Activated T-helper 2 cell treated with anti-CD3 and anti-CD28 coated beads, Interferon-gamma antibody, Interleukin-2, Interleukin-4, amounts not matched to agents 10 μg/mL and 5 μg/mL and 100 μg/mL, durations not matched to agents 14 hours and 24 hours and 36 hours (primary cell): ENCODE results near the gene TMED6. TPM values are rescaled to one million over a fixed set of nuclear protein-coding genes. Genes with fewer than 3 reads are reported as not detected.

Experiments used
- DNase-seq: peaks from one replicate; pipeline ENCODE4 v3.0.0; 2021; ENCODE audit warnings: low spot score
- H3K27ac Mint-ChIP-seq: one replicate; pipeline ENCODE4 v1.8.0; 2021; ENCODE audit warnings: mixed read lengths
- H3K27me3 Mint-ChIP-seq: one replicate; pipeline ENCODE4 v1.8.0; 2021; ENCODE audit warnings: low read depth, mixed read lengths
- H3K36me3 Mint-ChIP-seq: one replicate; pipeline ENCODE4 v1.8.0; 2021; ENCODE audit warnings: low read depth, mixed read lengths
- H3K4me1 Mint-ChIP-seq: one replicate; pipeline ENCODE4 v1.8.0; 2021; ENCODE audit warnings: low read depth, mixed read lengths
- H3K4me3 Mint-ChIP-seq: one replicate; pipeline ENCODE4 v1.8.0; 2021; ENCODE audit warnings: low read depth, mild to moderate bottlenecking, moderate library complexity, mixed read lengths
- H3K9me3 Mint-ChIP-seq: one replicate; pipeline ENCODE4 v1.8.0; 2021; ENCODE audit warnings: mixed read lengths
- intact Hi-C: fragments of 100-400 bp; cut with micrococcal nuclease; formaldehyde crosslinking; loops from one replicate; pipeline ENCODE4 v1.15.1; 2023
- total RNA-seq: library from RNA; stranded (reverse); gene quantifications from 2 replicates; pipeline ENCODE4 v1.2.3, GENCODE V29; 2022

Gene TMED6
- total RNA-seq, 1 donor from 2014 or later: 1.9 TPM

DNA sequence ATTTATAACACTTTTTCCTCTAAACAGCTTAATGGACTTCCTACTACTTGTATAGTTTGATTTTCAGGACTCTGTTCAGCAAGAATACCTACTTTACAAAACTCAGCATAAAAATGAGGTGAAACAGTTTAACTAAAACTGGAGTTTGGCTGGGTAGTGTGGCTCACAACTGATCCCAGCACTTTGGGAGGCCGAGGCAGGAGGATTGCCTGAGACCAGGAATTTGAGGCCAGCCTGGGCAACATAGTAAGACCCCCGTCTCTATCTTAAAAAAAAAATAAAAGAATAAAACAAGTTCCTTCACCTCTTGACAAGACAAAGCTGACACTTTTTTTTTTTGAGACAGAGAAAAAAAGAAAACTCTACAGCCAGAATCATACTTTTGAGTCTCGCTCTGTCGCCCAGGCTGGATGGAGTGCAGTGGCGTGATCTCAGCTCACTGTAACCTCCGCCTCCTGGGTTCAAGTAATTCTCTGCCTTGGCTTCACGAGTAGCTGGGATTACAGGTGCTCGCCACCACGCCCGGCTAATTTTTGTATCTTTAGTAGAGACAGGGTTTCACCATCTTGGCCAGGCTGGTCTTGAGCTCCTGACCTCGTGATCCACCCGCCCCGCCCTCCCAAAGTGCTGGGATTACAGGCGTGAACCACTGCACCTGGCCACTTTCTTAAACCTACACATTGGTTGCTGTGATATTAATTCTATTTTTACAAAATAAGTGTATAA lies 23.8 kb downstream of the TMED6 start:
- no peak for DNase-seq
- intact Hi-C loops: no loop called here
- Mint-ChIP-seq H3K27me3 (no peaks in the 10 kb centered on the region), H3K36me3 (peaks cover 72% of the 10 kb centered on the region), H3K4me1 (peaks cover 31% of the 10 kb centered on the region), H3K4me3 (peak overlapping the region; percentile 26), H3K27ac (no peak overlapping the region), H3K9me3 (no peaks in the 10 kb centered on the region)

DNA sequence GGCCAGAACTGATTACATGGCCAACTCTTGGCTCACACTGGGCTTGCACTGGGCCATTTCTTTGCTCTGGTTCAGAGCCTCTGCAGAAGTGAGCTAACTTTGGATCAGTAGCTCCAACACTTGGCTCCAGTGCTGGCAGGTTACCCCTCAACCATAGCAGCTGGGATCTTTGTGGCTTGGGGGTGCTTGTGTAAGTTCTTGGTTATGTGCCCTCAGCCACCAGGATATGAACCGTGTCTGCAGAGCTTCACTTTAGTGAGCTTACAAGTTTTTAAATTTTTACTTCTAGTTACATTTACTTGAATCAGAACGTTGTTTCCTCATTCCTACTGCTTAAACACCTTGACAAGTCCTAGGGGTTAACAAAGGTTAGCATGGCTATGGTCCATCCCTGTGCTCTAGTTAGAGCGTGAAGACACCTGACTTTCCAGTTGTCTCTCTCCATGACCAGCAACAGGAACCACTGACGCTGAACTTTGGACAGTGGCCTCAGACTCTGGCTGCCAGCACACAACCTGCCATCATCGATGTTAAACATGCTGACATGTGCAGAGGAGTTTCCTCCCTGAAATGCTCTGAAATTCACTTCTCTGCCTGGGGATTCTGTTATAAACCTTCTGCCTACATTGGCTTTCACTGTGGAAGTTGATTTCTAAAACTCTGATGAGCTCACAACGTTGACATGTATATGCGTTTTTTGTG lies 25.3 kb downstream of the TMED6 start:
- intact Hi-C loops: no loop called here
- Mint-ChIP-seq H3K36me3 (peaks cover 75% of the 10 kb centered on the region), H3K9me3 (no peaks in the 10 kb centered on the region), H3K27ac (peak overlapping the region; percentile 22), H3K4me1 (peaks cover 26% of the 10 kb centered on the region), H3K4me3 (no peak overlapping the region), H3K27me3 (no peaks in the 10 kb centered on the region)
- DNase-seq: no peak

DNA sequence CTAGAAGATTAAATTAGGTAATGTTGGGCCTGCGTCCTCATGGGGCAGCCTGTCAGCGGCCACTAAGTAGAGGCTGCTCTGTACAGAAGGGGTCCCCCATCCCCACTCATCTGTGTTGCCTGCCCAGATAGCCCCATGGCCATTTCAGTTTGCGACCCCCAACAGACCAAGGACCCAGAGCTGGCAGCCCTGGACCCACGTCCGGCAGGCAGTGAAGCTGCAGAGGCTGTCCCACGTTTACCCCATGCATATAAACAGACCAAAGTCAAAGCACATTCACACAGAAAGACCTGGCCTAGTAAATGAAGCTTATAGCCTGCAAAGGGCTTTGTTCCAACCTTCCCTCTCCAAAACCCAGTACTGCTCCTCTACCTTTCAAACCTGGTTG lies 25.8 kb downstream of the TMED6 start:
- H3K4me3 Mint-ChIP-seq: no peak overlapping the region
- peaks cover 78% of the 10 kb centered on the region for H3K36me3 Mint-ChIP-seq
- peak overlapping the region; percentile 22 for H3K27ac Mint-ChIP-seq
- no peaks in the 10 kb centered on the region for H3K9me3 Mint-ChIP-seq
- intact Hi-C loops: no loop called here
- no peak for DNase-seq
- H3K27me3 Mint-ChIP-seq: no peaks in the 10 kb centered on the region
- peaks cover 25% of the 10 kb centered on the region for H3K4me1 Mint-ChIP-seq

DNA sequence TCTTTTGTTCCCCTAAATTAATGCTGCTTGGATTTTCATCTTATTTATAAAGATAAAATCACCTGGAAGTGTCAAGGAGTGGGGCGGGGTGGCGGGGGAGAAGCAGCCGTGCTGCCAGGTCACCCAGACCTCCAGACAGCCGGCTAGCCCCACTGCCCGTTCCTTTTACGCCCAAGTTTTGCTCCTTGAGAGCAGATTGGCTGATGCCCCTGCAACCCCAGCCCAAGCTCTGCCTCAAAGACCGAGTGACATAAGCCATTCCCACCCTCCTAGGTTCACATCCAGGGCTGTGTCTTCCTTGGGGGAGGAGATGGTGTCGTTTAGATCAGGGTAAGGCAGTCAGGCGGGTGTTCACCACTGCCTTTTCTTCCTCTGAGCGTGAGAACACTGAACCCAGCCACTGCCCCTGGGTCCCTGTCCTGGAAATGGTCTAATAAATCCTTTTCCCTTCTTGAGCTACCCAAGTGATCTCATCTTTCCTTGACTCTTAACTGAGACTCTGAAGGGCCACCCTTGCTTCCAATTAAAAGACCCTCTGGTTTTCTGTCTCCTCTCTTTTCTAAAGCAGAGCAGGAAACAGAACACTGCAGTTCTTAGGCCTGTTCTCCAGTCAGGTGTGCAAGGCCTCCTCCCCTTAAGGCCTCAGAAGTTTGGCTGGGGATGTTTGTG lies 26.9 kb downstream of the TMED6 start:
- intact Hi-C loops: no loop called here
- peaks cover 81% of the 10 kb centered on the region for H3K36me3 Mint-ChIP-seq
- no peaks in the 10 kb centered on the region for H3K9me3 Mint-ChIP-seq
- no peak for DNase-seq
- H3K4me1 Mint-ChIP-seq: peaks cover 25% of the 10 kb centered on the region
- H3K27ac Mint-ChIP-seq: no peak overlapping the region
- no peak overlapping the region for H3K4me3 Mint-ChIP-seq
- H3K27me3 Mint-ChIP-seq: no peaks in the 10 kb centered on the region

DNA sequence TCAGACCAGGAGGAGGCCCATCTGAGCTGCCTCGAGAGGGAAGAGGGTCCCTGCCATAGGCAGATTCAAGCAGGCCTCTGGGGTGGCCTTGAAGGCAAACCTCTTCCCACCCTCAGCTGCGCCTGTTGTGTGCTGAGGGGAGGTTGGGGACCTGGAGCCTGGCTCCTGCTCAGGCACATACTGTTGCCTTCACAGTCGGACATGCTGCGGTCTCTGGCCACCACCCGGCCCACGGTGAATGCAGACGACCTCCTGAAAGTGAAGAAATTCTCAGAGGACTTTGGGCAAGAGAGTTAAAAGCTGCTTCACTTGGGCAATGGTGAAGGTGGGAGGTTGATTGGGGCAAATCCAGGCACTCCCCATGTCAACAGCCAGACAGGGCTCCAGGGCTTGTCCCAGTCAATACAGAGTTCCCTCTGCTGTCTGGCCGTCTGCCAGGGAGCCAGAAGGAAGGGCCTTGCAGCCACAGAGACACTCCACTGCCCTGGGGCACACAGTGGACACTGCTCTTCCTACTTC lies 27.5 kb downstream of the TMED6 start:
- H3K27ac Mint-ChIP-seq: no peak overlapping the region
- no peak overlapping the region for H3K4me3 Mint-ChIP-seq

DNA sequence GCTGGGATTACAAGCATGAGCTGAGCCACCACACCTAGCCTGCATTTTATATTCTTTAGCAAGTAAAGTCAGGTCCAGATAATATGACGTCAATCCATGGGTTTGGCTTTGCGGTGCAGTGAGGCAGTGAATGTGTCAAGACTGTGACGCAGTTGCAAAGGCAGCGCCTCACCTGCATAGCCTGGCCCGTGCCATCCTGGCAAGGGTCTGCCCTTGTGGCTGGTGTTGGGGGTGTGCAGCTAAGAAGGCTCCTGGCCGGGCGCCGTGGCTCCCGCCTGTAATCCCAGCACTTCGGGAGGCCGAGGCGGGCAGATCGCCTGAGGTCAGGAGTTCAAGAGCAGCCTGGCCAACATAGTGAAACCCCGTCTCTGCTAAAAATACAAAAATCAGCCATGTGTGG lies 28.2 kb downstream of the TMED6 start:
- H3K4me1 Mint-ChIP-seq: peaks cover 13% of the 10 kb centered on the region
- H3K4me3 Mint-ChIP-seq: no peak overlapping the region
- H3K27ac Mint-ChIP-seq: no peak overlapping the region
- no peak for DNase-seq
- peaks cover 81% of the 10 kb centered on the region for H3K36me3 Mint-ChIP-seq
- no peaks in the 10 kb centered on the region for H3K9me3 Mint-ChIP-seq
- intact Hi-C loops: no loop called here
- H3K27me3 Mint-ChIP-seq: no peaks in the 10 kb centered on the region

More for the DNA sequence above, 27.5 kb downstream of the TMED6 start:
- Mint-ChIP-seq H3K36me3 (peaks cover 83% of the 10 kb centered on the region), H3K4me1 (peaks cover 20% of the 10 kb centered on the region), H3K9me3 (no peaks in the 10 kb centered on the region), H3K27me3 (no peaks in the 10 kb centered on the region)
- DNase-seq: no peak
- intact Hi-C loops: no loop called here

DNA sequence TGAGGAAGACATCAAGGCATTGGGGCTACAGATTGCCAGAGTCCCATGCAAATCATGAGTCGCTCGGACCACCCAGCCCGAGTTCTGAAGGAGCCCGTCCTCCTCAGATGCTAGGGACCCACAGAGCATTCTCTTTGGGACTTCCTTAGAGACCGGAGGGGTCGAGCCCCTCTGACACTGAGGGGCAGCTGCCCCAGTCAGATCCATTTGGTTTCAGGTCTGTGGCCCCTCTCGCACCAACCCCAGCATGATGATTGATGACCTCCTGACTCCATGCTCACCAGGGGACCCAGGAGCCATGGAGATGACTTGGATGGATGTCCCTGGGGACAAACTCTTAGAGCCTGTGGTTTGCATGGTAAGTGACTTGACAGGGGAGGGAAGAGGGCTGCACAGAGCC lies 29.2 kb downstream of the TMED6 start:
- peaks cover 80% of the 10 kb centered on the region for H3K36me3 Mint-ChIP-seq
- DNase-seq: no peak
- H3K9me3 Mint-ChIP-seq: no peaks in the 10 kb centered on the region
- no peaks in the 10 kb centered on the region for H3K27me3 Mint-ChIP-seq
- intact Hi-C loops: no loop called here
- peaks cover 8% of the 10 kb centered on the region for H3K4me1 Mint-ChIP-seq
- H3K27ac Mint-ChIP-seq: no peak overlapping the region
- H3K4me3 Mint-ChIP-seq: no peak overlapping the region

DNA sequence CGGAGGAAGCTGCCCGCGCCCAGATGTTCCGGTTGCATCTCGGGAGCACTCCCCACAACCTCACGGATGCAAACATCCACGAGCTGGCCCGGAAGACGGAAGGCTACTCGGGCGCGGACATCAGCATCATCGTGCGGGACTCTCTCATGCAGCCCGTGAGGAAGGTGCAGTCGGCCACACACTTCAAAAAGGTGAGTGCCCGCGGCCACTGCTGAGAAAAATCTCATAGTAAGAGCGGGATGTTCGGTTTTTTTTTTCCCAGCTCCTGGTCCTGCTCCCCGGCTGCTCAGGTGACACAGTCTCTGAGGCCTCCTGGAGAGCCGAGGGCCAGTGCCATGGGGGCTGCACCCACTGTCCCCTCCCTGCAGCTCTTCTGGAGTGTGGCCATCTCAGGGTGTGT lies 30.5 kb downstream of the TMED6 start:
- no peaks in the 10 kb centered on the region for H3K27me3 Mint-ChIP-seq
- no peak overlapping the region for H3K27ac Mint-ChIP-seq
- DNase-seq: no peak
- H3K4me3 Mint-ChIP-seq: no peak overlapping the region
- no peaks in the 10 kb centered on the region for H3K9me3 Mint-ChIP-seq
- H3K4me1 Mint-ChIP-seq: peaks cover 2% of the 10 kb centered on the region
- intact Hi-C loops: no loop called here
- peaks cover 79% of the 10 kb centered on the region for H3K36me3 Mint-ChIP-seq

DNA sequence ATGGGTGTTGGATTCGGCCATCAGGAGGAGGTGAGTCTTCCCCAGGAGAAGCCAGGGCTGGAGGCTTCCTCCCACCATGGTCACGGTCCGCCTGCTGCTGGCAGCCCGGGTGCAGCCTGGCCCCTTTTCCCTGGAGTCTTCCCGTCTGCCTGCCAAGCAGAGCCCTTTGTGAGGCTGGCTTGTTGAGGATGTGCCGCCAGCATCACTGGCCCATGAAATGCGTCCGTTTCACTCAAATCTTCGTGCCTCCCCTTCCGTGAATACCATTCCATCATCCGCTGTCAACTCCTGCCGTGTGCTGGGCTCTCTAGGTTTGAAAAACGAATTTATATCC lies 30.9 kb downstream of the TMED6 start:
- no peak overlapping the region for H3K27ac Mint-ChIP-seq
- H3K36me3 Mint-ChIP-seq: peaks cover 79% of the 10 kb centered on the region
- no peak overlapping the region for H3K4me3 Mint-ChIP-seq
- DNase-seq: no peak
- no peaks in the 10 kb centered on the region for H3K4me1 Mint-ChIP-seq
- intact Hi-C loops: no loop called here
- no peaks in the 10 kb centered on the region for H3K9me3 Mint-ChIP-seq
- H3K27me3 Mint-ChIP-seq: no peaks in the 10 kb centered on the region

DNA sequence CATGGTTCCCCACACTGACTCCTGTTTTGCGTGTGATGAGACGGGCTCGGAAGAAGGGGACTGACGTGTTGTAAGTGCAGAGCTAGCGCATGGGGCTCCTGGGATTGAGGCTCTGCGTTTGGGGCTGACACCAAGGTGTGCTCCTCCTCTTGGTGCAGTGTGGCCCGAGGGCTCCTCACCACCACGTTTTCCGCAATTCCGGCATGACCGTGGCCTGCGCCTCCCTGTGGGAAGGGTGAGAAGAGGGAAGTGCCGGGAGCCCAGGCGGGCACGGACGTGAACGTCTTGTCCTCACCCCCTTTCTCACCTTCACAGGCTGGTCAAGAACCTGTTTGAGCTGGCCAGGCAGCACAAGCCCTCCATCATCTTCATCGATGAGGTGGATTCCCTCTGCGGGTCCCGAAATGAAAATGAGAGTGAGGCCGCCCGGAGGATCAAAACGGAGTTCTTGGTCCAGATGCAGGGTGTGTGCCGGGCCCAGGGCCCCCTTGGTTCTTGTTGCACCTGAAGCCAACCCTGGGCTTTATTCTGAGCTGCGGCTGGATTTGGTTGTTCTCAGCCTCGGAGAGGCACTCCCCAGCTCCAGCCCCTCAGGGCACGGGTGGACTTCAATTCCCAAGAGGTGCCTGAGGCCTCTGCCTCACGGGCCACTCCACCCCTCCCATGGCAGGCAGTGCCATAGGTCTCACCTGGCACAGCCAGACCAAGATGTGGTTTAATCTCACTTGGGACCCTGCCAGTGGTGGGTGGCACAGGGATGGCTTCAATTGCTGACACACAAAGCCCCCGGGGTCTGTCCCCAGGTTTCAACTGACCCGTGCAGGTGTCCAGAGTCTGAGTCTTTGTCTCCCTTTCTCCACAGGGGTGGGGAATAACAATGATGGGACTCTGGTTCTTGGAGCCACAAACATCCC lies 31.5 kb downstream of the TMED6 start:
- Mint-ChIP-seq H3K4me1 (no peaks in the 10 kb centered on the region), H3K27me3 (no peaks in the 10 kb centered on the region), H3K36me3 (peaks cover 81% of the 10 kb centered on the region), H3K4me3 (no peak overlapping the region), H3K9me3 (no peaks in the 10 kb centered on the region), H3K27ac (no peak overlapping the region)
- DNase-seq: no peak
- intact Hi-C loops: no loop called here

DNA sequence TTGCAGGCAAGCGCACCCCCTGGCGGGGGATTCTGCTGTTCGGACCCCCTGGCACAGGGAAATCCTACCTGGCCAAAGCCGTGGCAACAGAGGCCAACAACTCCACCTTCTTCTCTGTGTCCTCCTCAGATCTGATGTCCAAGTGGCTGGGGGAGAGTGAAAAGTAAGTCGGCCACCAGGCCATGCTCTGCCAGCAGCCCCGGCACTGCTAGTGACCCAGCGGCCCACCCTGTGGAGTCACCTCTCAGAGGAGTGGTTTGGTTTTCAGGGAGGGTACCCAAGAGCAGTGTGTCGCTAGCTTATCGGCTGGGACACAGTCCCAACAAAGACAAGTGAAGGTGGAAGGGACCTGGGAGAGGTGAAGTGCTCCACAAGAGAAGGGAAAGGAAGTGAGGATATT lies 32.2 kb downstream of the TMED6 start:
- Mint-ChIP-seq H3K36me3 (peaks cover 80% of the 10 kb centered on the region), H3K27ac (no peak overlapping the region), H3K9me3 (no peaks in the 10 kb centered on the region), H3K4me1 (no peaks in the 10 kb centered on the region), H3K27me3 (no peaks in the 10 kb centered on the region), H3K4me3 (no peak overlapping the region)
- no peak for DNase-seq
- intact Hi-C loops: no loop called here

DNA sequence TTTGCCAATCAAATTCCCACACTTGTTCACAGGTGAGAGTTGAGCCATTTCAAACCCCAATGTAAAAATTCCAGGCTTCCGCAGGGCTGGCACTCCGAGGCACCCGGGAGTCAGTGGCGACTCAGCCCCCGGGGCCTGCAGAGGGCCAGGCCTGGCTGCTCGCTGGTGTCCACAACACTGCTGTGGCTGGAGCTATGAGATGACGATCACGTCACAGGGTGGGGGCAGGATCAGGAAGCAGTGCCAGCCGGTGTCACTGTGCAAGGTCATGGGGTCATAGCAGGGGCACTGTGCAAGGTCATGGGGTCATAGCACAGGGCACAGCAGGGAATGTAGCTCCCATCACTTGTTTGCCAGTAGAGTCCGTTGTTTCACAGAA lies 32.7 kb downstream of the TMED6 start:
- no peak for DNase-seq
- Mint-ChIP-seq H3K27ac (no peak overlapping the region), H3K4me1 (no peaks in the 10 kb centered on the region), H3K27me3 (no peaks in the 10 kb centered on the region), H3K9me3 (no peaks in the 10 kb centered on the region), H3K36me3 (peaks cover 79% of the 10 kb centered on the region), H3K4me3 (no peak overlapping the region)
- intact Hi-C loops: no loop called here
